HG02759 (cell line): Measurements from ENCODE around the gene FHIT.
A peak's percentile ranks its signal among the peaks of the same experiment; 100 is the strongest.

Experiments used
- ATAC-seq: cut with Tn5 transposase; IDR thresholded peaks from one replicate; pipeline ENCODE4 v1.9.1; 2021; ENCODE audit warnings: mild to moderate bottlenecking, moderate library complexity; ENCODE audit not compliant: unreplicated experiment

The FHIT gene

DNA sequence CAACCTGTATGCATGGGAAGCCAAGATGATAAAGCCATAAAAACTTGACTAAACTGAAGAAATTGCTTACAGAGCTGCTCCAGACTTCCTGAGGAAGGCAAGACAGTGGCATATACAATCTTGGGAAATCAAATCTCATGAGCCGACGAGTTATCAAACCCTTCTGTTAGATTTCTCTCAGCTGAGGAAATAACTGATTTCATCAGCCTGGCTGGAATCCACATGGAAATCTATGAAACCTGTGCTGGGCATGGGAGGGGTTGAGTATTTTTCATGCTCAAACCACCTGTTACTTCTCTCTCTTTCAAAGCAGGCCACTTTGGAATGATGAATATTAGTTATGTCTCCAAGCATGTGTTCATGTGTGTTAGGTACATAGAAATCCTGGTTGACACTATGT is 727.7 kb downstream of the FHIT start:
- ATAC-seq = no peak

DNA sequence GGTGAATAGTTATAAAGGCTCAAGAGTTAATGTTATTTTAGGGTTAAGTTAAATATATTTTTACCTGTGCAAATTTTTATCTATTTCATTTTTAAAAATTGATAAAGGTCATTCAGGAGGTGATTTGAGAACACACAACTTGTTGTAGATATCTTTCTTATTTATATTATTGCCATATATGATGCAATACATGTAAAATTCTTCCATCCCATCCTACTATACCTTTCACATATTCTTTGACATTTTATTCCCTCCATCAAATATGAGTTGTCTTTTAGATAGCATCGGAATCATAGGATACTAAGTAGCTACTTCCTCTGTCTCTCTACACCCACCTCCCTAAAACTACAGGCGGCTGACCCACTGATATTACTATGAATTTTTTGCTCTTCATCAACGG is 734.1 kb downstream of the FHIT start:
- no peak for ATAC-seq

DNA sequence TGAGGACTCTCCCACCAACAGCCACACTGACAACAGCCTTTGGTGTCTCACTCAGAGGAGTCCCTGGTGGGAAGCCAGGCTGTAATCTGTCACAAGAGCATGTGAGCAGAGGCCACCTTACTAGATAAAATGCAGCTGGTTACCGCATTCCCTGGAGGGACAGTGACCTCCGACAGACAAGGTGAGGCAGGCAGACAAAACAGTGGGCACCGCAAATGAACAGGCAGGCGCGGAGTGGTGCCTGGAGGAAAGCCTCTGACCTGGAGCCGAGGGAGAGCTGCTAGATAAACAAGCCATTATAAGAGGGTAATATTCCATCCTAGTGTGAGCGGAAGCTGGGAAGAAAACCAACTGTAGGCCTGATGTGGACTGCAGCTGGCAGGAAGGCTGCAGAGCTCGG is 736.4 kb downstream of the FHIT start:
- no peak for ATAC-seq

DNA sequence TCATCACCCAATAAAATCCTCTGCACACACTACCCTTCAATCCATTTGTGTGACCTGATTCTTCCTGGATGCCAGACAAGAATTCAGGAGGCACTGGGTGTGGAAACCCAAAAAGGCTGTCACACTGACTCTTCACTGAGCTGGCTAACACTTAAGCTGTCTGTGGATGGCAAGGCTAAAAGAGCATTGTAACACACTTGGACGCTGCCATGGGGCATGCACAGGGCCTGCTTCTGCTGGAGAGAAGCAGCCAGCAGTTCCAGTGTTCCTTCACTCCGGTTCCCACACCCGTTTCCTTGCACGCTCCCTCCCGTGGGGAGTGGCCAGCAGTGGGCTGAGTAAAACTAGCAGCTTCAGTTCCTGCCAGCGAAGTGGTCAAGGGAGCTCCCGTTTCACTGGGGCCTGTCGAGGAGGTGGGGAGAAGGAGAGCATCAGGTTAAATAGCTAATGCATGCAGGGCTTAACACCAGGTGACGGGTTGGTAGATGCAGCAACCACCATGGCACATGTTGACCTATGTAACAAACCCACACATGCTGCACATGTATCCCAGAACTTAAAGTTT is 737.1 kb downstream of the FHIT start:
- no peak for ATAC-seq

DNA sequence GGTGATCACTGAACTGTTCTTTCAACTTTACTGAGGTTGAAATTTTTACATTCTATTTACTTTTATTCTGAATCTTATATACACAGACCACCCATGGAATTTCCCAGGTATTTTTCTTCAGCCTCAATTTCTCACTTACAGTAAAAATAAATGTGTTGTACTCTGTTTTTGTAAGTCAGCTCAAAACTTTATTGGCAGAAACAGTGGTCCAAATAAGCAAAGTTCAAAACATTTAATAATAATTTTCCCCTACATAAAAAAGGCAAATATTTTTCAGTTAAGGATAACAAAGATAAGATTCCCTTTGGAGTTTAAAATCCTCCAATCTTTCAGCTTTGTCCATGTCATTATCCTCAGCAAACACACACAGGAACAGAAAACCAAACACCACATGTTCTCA is 738.0 kb downstream of the FHIT start:
- no peak for ATAC-seq

DNA sequence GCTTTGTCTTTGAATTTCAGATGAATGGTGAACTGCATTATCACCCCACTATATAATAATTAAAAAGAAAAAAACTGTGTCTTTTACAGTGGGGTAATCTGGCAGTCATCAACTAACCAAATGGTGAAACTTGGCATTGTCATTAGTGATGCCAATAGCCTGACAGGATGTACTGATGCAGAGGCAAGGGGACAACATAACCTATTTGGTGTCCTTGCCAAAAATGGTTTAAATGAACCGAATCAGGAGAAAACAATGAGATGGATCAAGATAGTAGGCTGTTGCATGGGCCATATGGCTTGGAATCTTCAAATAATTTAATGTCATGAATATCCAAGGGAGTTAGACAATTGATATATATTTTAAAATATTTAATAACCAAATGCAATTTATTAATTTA is 738.7 kb downstream of the FHIT start:
- ATAC-seq = no peak

DNA sequence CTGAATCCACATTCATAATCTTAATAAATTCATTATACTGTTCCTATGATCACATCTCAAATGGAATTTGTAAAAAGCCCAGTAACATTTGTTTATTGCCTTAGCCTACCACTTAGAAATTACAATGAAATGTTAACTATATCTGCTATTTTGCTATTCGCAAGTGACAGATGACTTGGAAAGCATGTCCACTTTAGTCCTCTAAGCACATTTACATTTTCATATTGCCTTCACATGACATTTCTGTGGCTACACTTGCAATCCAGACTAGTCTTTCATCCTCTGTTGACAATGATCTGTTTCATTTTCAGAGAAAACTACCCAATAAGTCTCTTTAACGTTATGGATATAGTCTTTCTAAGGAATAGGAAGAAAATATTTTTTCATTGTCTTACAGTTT is 741.8 kb downstream of the FHIT start:
- no peak for ATAC-seq

DNA sequence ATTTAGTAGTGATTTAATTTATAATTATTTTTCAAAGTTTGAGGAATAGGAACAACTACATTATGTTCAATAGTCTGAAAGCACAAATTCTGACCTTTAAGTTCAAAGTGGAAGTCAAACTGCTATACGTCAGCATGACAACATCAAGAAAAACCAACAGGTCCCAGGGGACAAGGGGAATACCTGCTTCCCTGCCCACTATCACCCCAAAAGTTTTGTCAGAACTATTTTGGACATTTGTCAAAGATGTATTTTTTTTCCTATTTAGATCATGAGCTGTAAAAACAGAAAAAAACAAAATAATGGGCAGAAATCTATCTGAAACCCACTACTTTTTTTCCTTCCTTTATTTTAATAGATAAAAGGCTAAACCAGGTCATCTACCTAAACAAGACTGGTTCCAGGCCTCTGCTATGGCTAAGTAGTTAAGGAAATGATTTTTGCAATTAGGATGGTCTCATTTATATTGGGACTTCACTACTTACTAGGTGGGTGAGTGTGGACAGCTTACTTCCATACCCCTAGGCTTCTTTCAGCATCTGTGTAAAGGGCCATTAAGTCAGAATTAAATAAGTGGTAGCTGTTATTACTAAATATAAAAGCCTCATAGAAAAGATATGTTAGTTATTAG is 746.3 kb downstream of the FHIT start:
- ATAC-seq = peak; percentile 50

DNA sequence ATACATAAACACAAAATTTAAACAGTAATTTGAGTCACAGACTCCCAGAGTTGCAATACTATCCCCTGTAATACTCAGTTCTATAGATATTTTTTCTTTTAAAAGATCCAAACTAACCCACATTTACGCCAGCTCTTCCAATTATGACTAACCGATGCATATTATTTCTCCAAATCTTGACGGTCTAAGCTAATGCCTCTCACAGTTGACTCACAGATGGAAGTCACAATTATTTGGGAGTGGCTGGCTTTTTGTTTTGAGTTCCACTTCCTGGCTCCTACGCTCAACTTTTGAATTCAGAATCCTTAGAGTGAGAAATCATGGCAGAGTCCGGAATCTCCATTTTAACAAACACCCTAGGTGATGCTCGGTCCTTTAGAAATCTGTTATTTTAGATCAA is 749.9 kb downstream of the FHIT start:
- ATAC-seq = no peak

DNA sequence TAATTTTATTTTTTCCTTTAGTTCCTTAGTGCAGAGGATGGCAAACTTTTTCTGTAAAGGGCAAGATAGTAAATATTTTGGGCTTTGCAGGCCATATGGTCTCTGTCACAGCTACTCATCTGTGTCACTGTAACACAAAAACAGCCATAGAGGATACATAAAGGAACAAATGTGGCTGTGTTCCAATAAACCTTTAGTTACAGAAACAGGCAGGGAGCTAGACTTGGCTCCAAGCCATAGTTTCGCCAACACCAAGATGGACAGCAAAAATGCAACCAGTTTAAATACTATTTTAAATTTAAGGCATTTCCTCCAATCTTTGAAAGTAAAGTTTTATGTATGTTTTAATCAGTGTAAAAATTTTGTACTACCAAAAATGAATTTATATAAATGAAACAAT is 753.4 kb downstream of the FHIT start:
- no peak for ATAC-seq

DNA sequence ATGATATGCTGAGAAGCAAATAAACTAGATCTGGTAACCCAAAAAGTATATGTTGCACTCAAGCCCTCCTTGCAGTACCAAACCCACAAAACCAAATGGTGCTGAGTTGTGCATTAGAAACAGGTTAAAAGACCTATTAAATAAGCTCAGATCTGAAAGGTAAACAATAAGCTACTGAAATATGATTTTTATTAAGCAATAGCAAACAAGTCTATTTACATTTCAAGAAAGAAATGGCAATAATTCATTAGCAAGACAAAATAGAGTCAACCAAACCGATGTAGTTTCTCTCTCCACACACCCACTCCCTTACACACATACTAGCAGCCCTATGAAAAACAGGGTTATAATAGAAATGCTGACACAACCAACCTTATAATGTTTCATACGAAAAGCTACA is 760.3 kb downstream of the FHIT start:
- ATAC-seq = no peak

DNA sequence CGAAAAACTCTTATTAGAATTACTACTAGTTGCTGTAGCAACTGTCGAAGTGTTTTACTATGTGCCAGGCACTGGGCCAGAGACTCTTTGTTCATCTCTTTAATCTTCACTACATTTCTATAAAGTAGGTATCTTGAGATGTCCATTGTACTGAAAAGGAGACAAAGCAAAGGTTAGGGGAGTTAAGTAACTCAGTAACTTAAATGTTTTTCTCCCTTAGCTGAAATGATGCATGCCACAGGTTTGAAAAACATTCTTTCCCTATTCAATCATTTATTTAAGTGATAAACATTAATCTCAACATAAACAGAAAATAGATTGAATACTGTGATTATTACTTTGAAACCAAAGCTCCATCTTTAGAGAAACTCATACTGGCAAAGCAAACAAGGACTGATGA is 776.2 kb downstream of the FHIT start:
- no peak for ATAC-seq

DNA sequence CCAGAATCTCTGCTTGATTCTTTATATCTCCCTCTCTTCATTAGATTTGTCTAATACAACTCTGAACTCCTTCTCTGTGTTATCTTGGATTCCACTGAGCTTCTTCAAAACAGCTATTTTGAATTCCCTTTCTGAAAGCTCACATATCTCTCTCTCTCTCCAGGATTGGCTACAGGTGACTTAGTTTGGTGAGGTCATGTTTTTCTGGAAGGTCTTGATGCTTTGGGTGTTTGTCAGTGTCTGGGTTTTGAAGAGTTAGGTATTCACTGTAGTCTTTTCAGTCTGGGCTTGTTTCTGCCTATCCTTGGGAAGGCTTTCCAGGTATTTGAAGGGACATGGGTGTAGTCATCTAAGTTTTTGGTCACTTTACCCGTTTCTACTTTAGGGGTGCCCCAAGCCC is 781.8 kb downstream of the FHIT start:
- ATAC-seq = no peak

DNA sequence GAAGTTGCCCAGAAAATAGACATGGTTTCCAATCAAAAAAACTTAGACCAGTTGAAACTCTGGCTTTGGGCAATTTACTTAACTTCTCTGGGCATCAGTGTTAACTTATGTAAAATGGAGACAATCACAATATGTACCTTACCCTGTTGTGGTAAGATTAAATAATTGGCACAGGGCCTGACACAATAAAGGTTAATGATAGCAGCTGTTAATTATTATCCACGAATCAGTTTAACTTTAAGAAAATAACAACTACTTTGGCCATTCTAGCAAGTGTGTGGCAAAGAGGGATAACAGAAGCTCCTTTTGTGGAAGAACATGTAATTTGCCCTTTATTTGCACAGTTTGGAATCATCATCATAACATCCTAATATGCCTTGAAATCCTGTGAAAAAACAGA is 787.6 kb downstream of the FHIT start:
- ATAC-seq = no peak

DNA sequence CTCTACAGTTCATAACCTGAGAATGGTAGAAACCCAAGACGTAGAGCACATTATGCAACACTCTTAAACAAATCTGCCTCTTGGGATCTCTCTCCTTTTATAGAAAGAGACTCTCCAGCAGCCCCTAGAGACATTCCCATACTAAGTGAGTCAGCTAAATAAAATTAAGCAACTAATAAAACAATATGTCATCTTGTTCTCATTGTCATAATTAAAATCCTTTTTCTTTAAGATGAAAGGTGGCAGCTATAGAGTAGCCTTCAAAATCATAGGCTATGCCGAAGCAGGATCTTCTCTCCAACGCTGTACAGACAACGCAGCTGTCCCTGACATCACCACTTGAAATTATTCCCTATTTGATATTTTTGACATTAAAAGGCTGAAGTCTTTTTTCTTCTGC is 790.0 kb downstream of the FHIT start:
- no peak for ATAC-seq

DNA sequence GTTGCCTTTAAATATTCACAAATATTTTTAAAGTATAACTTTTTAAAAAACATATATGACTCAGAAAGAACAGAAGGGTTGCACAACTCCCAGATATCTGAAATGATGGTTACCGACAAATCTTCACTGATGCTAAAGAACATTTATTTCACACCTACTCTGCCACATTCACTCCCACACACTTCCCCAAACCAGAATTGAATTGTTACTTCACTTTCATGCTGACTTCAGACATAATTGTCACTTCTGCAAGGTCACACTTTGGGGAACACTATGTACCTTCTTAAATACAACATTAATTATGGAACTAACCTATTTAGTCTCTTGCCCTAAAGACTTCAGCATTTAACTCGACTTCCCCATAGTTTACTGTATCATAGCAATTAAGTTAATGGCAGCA is 795.1 kb downstream of the FHIT start:
- ATAC-seq = no peak

DNA sequence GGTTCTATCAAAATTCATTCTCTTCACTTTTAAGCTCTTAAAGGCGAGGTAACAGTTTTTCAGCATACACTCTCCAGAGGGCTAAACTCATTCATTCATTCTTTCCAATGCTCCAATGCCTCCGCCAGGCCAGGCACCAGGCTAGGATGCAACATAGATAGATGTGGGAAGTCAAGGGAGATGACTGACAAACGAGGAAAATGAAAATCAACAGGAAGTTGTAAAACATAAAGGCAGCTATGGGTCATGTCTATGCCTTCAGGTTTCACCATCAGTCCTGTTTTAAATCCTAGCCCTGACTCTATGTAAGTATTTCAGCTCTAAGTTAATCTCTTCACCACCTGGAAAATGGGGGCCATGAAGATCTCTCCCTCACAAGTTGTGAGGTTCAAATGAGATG is 797.9 kb downstream of the FHIT start:
- ATAC-seq = no peak

DNA sequence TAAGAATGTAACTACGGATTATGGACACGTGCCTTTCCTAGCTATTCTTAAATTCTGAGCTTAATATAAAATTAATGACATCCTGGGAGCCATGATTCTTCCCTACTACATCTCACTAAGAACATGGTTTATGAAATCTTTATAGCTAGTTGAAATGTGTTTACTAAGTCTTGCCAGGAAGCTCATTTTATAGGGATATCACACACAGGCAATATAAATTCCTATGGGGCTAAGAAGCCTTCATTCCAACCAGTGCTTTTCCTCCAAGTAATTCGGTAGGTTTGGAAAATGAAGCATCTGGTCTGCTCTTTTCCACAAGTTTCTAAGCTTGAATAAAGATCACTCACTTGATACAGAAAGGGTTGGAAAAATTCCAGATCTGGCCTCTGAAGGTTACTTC is 802.6 kb downstream of the FHIT start:
- no peak for ATAC-seq

DNA sequence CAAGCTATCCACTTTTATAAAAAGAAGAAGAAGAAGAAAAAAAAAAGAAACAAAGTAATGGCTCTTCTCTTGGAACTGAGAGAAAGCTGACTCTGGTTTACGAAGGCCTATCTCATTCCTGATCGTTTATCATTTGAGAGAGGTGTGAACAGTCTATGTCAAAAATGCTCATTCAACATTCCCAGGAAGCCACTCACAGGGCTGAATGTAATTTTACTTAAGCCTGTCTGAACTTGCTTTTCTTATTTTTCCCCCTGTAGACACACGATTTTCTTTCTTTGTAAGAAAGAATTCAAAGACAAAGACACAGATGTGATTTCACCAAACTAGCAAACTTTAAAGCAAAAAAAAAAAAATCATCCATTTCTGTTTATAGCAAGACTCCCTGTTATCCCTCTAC is 805.8 kb downstream of the FHIT start:
- ATAC-seq = no peak

DNA sequence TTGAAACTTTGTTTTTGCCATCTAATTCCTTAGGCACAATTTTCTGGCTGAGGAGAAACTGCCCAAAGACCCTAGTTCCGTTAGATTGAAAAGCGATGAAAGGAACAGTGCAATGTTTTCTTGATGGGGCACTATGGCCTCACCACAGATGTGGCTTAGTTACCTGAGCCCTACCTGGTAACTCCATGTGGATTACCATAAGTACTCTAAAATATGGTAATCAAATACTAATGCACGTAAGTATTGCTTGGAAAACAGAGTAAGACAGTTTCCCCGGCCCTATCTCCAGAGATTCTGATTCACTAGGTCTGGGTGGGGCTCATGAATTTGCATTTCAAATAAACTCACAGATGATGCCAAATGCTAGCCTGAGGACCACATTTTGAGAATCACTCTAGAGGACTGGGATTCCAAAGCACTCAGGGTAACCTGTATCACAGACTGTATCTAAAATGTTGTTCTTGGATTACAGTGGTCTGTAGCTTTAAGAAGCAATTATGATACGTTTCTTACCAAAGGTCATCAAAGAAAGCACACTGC is 806.3 kb downstream of the FHIT start:
- ATAC-seq = no peak

DNA sequence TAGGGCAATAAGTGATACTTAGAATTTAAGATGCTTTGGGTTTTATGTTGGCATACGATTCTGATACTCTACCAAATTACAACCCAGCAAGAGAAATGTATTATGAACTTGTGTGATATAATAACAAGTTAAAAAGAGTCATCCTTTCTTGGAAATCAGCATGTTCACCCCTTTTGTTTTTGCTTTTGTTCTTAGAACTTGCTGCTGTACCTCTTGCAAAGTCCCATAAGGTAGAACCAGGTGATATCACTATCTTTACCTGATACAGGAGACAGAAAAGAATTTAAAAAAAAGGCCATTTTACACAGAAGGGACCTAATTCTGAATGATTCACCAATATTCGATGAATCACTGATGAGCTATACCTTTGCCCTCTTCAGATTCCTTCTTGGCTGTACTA is 810.4 kb downstream of the FHIT start:
- ATAC-seq = no peak

DNA sequence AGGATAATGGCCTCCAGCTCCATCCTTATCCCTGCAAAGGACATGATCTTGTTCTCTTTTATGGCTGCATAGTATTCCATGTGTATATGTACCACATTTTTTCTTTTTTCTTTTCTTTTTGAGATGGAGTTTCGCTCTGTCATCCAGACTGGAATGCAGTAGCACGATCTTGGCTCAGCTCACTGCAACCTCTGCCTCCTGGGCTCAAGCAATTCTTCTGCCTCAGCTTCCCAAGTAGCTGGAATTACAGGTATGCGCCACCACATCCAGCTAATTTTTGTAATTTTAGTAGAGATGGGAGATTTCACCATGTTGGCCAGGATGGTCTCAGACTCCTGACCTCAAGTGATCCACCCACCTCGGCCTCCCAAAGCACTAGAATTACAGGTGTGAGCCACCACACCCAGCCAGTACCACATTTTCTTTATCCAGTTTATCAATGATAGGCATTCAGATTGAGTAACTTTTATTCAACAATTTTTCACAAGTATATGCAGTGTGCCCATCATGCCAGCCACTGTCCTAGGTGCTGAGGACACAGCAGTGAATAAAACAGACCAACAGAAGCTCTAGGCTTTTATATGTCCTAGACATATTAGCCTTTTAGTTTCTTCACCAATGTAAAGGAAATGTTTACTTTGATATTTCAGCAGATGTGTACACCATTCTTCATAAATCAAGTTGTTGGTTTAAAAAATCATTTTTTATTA is 815.2 kb downstream of the FHIT start:
- ATAC-seq = no peak
